Ramos (cell line): ENCODE measurements around the gene FLT1.

ENCODE experiments used
- in situ Hi-C: fragments of 300-500 bp; cut with MboI; formaldehyde crosslinking; loops from one replicate; pipeline ENCODE4 v1.14.3; 2022; ENCODE audit warnings: low sequenced_read_pairs; ENCODE audit not compliant: unreplicated experiment

Gene FLT1

DNA sequence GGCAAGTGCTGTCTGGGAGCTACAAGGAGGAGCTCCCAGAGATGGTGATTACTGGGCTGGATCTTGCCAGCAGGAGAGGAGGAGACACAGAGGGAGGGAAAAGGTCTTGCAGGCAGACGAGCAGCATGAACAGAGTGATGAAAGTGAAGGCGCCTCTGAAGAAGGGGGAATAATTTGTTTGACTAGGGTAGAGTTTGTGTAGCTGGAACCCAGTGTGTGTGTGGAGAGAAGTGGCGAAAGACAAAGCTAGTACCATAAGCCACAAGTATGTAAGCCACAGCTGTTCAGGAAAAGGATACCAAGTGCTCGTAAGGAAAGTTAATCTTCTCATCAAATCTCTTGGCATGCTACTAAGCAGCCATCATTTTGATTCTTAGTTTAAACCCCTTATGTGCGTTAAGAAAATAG is 5.4 kb downstream of the FLT1 start:
- in situ Hi-C loops, result no loop called here

DNA sequence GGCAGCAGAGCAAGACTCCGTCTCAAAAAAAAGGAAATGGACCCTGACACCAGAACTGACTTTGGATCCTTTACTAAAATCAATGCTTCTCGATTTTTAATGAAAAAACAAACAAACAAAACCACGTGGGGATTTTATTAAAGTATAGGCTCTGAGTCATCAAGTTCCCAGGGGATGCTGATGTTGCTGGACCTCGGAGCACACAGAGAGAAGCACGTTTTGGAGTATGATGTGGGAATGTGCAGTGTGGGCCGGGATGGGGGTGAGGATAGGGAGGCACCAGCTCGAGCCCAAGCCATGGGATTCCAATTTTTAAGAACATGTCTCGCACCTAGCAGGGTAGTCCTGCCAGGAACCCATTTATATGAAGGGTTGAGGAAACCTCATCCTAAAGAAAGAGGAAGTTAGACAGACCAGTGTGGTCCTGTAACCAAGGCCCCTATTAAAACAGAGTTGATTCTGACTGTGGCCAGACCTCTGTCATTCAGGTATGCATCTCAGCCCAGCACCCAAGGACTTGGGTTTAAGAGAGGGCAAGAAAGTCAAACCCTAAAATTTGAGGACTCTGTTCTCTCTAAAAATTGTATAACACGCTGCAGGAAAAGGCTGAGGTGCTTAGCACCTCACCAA is 6.4 kb downstream of the FLT1 start:
- in situ Hi-C loops, result no loop called here

DNA sequence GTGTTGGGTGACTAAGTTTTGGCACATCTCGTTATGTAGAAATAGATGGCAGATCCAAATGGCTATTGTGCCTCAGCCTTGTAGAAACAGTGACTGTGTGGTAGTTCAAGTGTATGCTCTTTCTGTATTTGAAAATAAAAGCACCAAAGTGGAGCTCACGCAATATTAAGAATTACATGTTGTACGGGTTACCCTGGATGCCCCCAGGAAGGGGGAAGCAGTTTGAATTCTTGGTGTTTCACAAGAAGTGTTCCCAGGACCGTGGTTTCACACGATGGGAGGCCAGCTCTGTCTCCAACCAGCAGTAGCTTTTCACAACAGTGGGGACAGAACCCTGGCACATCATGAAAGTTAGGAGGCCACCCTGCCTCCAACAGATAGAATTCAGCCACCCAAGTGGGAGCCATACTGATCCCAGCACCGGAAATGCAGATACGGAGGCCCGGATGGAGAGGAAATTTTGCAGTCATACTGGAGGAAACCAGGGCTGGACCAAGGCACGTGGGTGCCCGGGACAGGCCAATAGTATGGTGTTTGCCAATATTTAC is 8.9 kb downstream of the FLT1 start:
- in situ Hi-C loops, result no loop called here

DNA sequence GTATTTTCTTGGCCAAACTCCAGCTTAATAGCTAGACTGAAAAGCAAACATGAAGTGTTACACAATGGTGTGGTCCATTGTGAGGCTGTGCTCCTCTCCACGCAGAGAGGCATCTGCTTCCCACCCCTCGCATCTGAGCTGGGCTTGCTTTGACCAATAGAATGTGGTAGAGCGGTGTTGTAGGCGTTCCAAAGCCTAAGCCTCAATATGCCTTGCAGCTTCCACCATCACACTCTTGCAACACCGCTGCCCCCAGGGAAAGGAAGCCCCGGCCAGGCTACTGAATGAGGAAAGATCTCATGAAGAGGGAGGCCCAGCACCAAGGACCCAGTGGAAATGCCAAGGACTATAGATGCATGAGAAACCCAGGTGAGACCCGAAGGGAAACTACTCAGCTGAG is 9.4 kb downstream of the FLT1 start:
- in situ Hi-C loops, result no loop called here

DNA sequence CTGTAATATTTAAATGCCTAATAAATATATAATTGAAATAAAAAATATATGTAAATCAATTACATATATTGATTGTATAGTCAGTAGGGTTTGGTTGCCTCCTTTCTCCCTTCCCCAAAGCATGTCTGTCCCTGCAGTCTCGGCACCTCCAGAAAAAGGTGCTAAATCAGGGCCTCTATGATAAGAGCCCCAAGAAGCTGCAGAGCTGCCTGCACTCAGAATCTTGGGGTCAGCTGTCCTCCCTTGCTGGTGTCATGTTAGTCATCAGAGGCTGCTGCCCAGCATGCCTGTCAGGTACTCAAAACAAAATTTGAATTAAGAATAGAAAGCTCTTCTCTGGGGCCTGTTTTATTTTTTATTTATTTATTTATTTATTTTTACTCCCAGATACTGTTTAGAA is 9.8 kb downstream of the FLT1 start:
- in situ Hi-C loops, result no loop called here

DNA sequence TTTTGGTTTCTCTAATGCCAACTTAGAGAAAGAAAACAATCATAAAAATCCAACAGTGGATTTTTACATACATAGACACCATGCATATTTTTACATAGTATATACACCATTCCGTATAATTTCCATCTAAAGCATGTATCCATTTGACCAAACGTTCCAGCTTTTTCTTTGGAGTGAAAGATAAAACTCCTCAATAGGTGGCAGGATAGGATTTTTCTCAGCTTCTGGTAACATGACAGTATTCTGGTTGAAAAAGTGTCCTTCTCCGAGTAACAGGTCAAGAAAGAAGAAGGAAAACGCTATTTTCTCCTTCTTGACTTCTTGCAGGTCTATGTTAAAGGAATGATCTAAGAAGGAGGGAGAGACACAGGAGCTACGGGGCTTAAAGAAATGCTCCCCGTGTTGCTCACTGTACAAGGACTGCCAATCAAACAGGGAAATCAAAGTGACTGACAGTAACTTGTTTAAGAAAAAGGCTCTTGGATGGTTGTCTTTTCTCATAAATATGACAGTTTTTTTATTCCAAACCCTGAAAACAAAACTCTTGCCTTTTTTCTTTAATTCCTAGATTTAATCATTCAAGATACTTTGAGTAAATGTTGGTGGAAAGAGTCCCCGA is 11.5 kb downstream of the FLT1 start:
- in situ Hi-C loops, result no loop called here

DNA sequence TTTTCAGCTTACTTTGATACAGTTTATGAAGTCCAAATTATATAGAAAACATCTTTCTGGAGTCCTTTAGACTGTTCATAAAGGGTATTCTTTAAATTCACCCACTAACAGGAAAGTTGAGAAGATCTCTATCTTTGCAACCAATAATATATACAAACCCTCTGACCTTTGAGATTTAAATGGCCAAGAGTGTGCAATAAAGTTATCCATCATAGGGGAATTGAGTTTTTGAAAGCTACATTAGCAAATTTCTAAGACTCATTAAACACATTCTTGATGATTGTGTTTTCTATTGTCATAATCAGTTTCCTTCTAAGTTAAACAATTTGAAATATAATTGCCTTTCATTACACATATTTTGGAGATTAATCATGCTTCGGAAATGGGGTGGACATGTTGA is 15.9 kb downstream of the FLT1 start:
- in situ Hi-C loops, result no loop called here

DNA sequence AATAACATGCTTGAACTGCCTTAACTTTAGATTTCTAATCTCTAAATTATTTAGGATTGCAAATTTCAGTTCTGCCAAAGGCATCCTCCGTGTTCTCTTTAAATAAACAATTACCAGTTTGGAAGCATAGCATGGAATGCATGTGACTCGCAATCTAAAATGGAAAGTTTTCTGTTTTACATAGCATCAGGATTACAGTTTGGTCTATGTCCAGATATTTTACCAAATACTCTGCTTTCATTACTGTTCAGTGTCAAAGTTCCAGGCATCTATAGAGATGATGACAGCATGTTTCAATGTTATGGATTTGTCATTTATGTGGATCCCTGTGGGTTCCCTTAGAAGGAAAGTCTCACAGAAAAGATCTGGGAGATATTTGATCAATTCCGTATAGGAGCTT is 16.8 kb downstream of the FLT1 start:
- in situ Hi-C loops, result no loop called here

DNA sequence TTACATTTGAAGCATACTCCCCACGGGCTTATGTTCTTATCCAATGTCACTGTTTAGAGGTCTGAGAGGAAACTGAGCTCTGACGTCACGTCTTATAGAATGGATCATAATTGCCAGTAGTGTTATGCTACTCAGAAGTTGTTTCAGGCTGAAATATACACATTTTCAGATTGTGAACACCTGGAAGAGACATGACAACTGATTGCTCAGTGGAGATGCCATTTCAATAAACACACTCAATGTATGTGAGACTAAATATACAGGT is 17.3 kb downstream of the FLT1 start:
- in situ Hi-C loops, result no loop called here

DNA sequence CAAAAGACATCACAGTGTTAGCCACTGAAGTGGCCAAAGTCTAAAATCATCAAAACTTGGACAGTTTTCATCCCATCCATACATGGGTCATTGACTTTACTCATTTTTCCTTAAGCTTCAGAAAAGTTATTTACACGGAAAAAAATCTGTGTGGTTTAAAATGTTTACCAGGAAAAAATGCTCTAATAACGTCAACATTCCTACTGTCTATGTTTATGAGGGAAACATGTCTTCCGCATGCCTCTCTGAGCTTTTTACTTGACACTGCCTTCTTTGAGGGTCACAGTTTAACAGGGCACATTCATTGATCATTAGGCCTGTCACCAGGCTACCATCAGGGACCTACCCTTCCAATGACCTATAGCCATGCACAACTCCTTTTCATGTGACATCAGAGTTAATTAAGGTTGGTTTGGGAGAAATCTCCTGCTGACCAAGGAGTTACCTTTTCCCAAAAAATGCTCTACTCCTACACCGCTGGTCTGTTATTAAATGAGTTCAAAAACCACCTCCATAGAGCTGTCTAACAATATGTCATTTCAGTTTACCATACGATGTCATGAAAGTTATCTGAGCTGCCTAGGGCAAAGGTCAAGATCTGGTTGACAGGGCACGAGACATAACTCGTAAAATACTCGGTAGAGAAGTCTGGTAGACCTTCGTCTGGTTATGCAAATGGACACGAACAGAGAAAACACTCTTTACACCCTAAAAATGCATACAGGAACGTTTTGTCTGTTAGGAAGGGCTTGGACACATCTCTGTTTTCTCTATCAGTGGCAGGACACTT is 17.8 kb downstream of the FLT1 start:
- in situ Hi-C loops, result no loop called here

DNA sequence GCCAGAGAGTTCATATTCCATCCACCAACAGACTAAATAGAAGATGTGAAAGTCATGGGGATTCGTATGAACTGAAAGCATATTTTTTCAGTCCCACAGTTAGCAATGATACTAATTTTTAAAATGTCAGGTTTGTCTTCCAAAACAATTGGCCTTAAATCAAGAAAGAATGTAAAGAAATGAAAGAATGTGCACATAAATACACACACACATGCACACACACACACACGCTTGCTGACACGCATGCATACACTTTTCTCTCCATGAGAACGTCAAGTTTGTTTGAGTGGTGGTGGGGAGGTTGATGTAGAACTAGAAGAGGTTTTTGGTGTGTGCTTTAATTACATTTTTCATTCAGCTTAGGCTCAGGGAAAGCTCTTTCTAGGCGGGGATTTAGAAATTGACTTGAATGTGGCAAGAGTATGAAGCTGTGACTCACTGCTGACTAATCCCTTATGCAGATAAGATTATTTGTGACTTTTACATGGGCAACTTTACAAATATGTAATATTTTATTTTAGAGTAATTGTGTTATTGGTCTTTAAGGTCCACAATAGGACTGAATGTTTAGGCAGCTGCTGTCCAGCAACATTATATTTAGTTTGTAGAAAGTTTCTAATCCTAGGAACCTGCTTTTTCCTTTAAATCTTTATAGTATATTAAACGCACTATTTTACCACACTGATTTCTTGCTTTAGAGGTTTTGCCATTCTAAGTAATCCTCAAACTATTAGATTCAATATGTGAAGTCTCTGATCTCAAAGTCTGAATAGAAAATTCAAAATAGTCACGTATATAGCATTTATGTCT is 18.8 kb downstream of the FLT1 start:
- in situ Hi-C loops, result no loop called here

DNA sequence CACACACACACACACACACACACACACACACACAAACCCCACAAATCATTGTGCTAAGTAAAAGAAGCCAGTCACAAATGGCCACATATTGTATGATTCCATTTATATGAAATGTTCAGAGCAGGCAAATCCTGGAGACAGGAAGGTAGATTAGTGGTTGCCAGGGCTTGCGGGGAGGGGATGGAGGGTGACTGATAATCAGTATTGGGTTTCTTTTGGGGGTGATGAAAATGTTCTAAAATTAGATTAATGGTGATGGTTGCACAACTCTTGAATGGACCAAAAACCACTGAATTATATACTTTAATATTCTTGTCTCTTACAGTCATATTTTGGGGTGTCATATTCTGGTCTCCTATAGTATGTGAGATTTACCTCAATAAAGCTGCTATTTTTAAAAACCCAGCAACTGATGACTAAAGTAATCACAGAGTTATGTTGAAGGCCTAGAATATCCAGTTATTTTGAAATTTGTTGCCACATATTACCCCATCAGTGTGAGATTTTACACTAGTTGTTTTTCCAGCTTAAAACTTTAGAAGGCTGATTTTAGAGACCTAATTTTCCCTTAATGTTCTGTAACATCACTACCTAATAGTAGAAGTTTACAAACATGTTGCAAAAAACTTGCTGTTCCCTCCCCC is 20.3 kb downstream of the FLT1 start:
- in situ Hi-C loops, result no loop called here

DNA sequence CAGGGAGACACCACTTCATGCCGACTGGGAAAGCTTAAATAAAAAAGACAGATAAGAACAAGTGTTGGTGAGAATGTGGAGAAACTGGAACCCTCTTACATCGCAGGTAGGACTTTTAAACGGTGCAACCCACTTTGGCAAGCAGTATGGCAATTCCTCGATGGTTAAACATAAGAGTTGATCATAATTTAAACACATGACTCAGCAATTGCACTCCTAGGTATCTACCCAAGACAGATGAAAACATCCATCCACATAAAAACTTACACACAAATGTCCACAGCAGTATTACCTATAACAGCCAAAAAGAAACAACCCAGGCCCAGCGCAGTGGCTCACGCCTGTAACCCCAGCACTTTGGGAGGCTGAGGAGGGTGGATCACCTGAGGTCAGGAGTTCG is 21.9 kb downstream of the FLT1 start:
- in situ Hi-C loops, result no loop called here

DNA sequence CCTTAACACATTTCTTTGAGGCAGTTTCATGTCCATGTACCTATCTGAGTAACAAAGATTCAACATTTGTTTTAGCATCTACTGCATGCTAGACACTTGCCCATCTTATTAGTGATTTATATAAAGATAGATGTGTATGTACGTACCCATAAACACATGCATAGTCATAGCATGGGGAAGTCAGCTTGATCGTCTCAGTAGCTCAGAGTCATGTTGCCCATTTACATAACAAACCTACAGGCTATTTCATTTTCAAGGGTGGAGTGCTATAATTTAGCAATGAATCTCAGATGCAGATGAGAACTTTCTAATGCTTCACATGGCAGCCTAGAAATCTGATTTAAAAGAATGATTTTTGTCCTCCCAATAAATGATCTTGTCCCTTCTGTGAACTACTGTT is 23.5 kb downstream of the FLT1 start:
- in situ Hi-C loops, result no loop called here

DNA sequence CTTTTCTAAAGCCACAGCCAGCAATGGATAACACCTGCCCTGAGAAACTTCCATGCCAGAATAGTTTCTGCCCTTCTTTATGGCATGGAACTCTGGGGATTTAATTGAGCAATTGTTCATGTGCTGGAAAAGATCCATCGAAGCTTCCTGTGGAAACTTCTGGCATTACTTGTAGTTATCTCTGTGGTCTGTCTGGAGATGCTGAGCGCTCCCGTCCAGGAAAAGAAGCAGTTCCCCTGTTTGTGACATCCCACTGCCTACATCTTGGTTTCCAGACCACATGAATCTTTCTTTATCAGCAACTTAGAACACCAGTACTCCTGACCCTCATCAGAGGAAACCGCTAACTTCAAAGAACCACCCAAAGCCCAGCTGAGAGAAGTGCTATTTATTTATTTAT is 24.6 kb downstream of the FLT1 start:
- in situ Hi-C loops, result no loop called here

DNA sequence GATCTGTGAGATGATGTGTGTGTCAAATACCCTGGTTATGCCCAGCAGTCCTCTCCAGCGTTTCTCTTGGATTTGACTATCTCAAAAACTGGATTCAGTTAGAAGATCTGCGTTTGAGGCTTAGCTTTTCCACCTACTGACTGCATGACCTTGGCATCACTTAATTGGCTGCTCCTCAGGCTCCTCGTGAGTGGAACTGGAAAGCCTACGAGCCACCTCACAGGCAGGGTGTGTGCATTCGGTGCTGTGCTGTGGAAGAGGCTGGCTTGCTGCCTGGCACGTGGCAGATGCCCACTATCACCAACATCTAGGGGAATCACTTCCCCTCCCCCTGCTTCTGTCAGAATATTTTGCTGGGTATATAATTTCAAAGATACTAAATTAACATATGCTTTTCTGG is 25.6 kb downstream of the FLT1 start:
- in situ Hi-C loops, result no loop called here

DNA sequence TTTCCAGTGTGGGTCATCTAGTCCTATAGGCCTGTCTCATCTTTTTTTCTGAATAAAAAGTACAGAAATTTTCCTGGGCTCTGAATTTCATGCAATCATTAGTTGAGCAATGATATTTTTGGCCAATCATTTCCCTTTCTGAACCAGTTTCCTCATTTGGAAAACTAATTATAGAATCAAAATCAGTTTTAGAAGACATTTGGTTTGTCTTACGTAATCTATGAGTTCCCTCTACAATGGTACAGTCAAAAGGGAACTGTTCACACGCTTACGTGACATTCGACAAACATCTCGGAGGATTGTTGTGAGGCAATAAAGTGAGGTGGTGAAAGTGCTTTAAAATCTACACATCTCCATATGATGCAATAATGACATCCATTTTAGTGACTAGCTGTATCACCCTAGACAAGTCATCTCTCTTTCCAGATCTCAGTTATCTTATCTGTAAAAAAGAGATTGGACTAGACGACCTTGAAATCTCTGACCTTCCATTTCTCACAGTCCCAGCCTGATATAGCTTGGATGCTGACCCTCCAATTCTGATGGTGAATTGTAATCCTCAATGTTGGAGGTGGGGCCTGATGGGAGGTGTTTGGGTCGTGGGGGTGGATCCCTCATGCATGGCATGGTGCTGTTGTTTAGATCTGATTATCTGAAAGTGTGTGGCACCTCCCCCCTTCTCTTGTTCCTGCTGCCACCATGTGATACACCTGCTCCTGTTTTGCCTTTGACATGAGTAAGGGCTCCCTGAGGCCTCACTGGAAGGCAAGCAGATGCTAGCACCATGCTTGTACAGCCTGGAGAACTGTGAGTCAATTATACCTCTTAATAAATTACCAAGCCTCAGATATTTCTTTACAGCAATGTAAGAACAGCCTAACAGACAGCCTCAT is 26.7 kb downstream of the FLT1 start:
- in situ Hi-C loops, result no loop called here

DNA sequence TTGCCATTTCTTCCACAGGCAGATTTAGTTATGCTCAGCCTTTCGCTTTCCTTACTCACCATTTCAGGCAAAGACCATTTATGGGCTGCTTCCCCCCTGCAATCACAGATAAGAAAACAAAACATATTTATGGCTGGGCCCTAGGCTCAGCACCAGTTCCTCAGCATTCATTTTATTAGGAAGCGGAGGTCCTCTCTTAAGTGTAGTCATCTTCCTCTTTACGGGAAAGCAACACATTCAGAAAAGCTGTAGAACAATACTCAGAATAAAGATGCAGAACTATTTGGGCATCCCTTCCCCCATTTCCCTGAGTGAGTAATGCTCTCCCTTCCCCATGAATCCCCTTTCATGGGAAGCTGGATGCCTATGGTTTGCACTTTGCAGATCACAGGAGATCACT is 27.9 kb downstream of the FLT1 start:
- in situ Hi-C loops, result no loop called here

DNA sequence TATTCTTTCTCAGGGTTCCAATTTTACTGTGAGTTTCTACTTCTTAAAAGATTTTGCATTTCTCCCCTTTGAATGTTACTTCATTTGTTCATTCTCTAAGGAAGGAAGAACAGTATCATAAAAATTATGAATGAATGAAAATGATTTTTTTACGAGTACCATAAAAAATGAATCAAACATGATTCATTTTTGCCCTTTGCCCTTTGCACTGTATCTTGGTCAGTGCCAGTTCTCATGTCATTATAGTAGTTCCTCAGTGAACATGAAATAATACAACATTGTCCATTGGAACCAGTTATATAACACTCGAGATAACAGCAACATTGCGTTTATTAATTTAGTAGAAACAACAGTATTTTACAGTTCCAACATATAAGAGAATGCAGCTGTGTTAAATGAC is 28.8 kb downstream of the FLT1 start:
- in situ Hi-C loops, result no loop called here
